HL-60/S4 treated with retinoic acid at 250 ng/mL for 4 days and 3 days (cell line): ENCODE data around the gene RNF126.
"Not testable (repeated sequence)": the region's sequence is repeated elsewhere in the genome, so short reads cannot be mapped to it uniquely, and the experiment has no call there.

Source experiments
- in situ Hi-C: fragments of 300-500 bp; cut with MboI; formaldehyde crosslinking; loops from 2 replicates; pipeline ENCODE4 v1.7.0; 2022; ENCODE audit warnings: low sequenced_read_pairs

RNF126 gene

GRCh38 chr19:616062-616700 is 46.8 kb downstream of the RNF126 start:
- in situ Hi-C loops = no loop called here

GRCh38 chr19:615619-616018 is 47.4 kb downstream of the RNF126 start:
- in situ Hi-C loops = no loop called here

GRCh38 chr19:613732-614567 is 49.1 kb downstream of the RNF126 start:
- in situ Hi-C loops = no loop called here

- in situ Hi-C loops = no loop called here
Observed at GRCh38 chr19:612941-613340, 50.1 kb downstream of the RNF126 start.

GRCh38 chr19:611481-611868 is 51.5 kb downstream of the RNF126 start:
- in situ Hi-C loops = no loop called here

- in situ Hi-C loops = no loop called here
Observed at GRCh38 chr19:610801-611480, 52.1 kb downstream of the RNF126 start.

- in situ Hi-C loops = no loop called here
Observed at GRCh38 chr19:610071-610800, 52.8 kb downstream of the RNF126 start.

- in situ Hi-C loops = no loop called here
Observed at GRCh38 chr19:609004-609346, 54.0 kb downstream of the RNF126 start.

GRCh38 chr19:608155-609003 is 54.6 kb downstream of the RNF126 start:
- in situ Hi-C loops = no loop called here

- in situ Hi-C loops = no loop called here
Observed at GRCh38 chr19:607301-608154, 55.5 kb downstream of the RNF126 start.

GRCh38 chr19:605061-605971 is 57.7 kb downstream of the RNF126 start:
- in situ Hi-C loops = not testable (repeated sequence)

- in situ Hi-C loops = no loop called here
Observed at GRCh38 chr19:604355-604754, 58.7 kb downstream of the RNF126 start.

- in situ Hi-C loops = not testable (repeated sequence)
Observed at GRCh38 chr19:603779-604178, 59.2 kb downstream of the RNF126 start.

GRCh38 chr19:603302-603639 is 59.7 kb downstream of the RNF126 start:
- in situ Hi-C loops = not testable (repeated sequence)

GRCh38 chr19:602391-603301 is 60.4 kb downstream of the RNF126 start:
- in situ Hi-C loops = no loop called here

GRCh38 chr19:601790-602189 is 61.2 kb downstream of the RNF126 start:
- in situ Hi-C loops = no loop called here

- in situ Hi-C loops = no loop called here
Observed at GRCh38 chr19:601310-601709, 61.7 kb downstream of the RNF126 start.
